HepG2 (cell line): ENCODE results near the gene EIF4G1. TPM values are rescaled to one million over a fixed set of nuclear protein-coding genes. Genes with fewer than 3 reads are reported as not detected.

Source experiments
- BRD4 ChIP-seq: sonication (generic); formaldehyde crosslinking; IDR thresholded peaks from 2 replicates; pipeline ENCODE4 v1.4.0; 2020; ENCODE audit warnings: missing genetic modification reagents
- CHCHD3 ChIP-seq: sonication (generic); formaldehyde crosslinking; IDR thresholded peaks from 2 replicates; pipeline ENCODE4 v1.8.0; 2022; ENCODE audit warnings: mild to moderate bottlenecking, missing genetic modification reagents, moderate library complexity
- EED ChIP-seq: sonication (generic); formaldehyde crosslinking; IDR thresholded peaks from 2 replicates; pipeline ENCODE4 v1.5.0; 2020; ENCODE audit warnings: mild to moderate bottlenecking, missing genetic modification reagents
- FUBP1 ChIP-seq: sonication (generic); formaldehyde crosslinking; IDR thresholded peaks from 2 replicates; pipeline ENCODE4 v1.5.1; 2020; ENCODE audit warnings: missing genetic modification reagents, mild to moderate bottlenecking, borderline replicate concordance
- MATR3 ChIP-seq: sonication (generic); formaldehyde crosslinking; IDR thresholded peaks from 2 replicates; pipeline ENCODE4 v1.4.0; 2020; ENCODE audit warnings: missing genetic modification reagents
- MEIS1 ChIP-seq: sonication (generic); formaldehyde crosslinking; IDR thresholded peaks from 2 replicates; pipeline ENCODE4 v1.9.0; 2021; ENCODE audit warnings: mild to moderate bottlenecking, missing genetic modification reagents, moderate library complexity, borderline replicate concordance
- MYC ChIP-seq: sonication (generic); formaldehyde crosslinking; IDR thresholded peaks from 2 replicates; pipeline ENCODE4 v1.9.0; 2021; ENCODE audit warnings: missing genetic modification reagents, borderline replicate concordance
- NR2F1 ChIP-seq, 2 experiments: fragments of 450-650 bp in 1 of 2; formaldehyde crosslinking in 1 of 2; IDR thresholded peaks; 2 replicates each; pipeline versions ENCODE4 v1.5.0 to v1.6.1; 2016 to 2020; ENCODE audit warnings: mild to moderate bottlenecking in 1 of 2, missing compliant biosample characterization in 1 of 2, missing genetic modification reagents in 1 of 2, moderate library complexity in 1 of 2
- PRDM15 ChIP-seq: sonication (generic); formaldehyde crosslinking; IDR thresholded peaks from 2 replicates; pipeline ENCODE4 v1.4.0; 2020; ENCODE audit warnings: missing genetic modification reagents
- SNRNP70 ChIP-seq: fragments of 200-400 bp; formaldehyde crosslinking; IDR thresholded peaks from 2 replicates; pipeline ENCODE4 v1.6.1; 2017; ENCODE audit warnings: mild to moderate bottlenecking, low read depth, low read length, moderate library complexity
- ZNF101 ChIP-seq: sonication (generic); formaldehyde crosslinking; IDR thresholded peaks from 2 replicates; pipeline ENCODE4 v1.4.0; 2020; ENCODE audit warnings: mild to moderate bottlenecking, low read depth, missing genetic modification reagents, borderline replicate concordance
- ZNF513 ChIP-seq: sonication (generic); formaldehyde crosslinking; conservative IDR thresholded peaks from 2 replicates; pipeline ENCODE4 v1.5.0; 2020; ENCODE audit warnings: missing genetic modification reagents
- ZNF589 ChIP-seq: sonication (generic); formaldehyde crosslinking; conservative IDR thresholded peaks from 2 replicates; pipeline ENCODE4 v1.8.0; 2022; ENCODE audit warnings: mild to moderate bottlenecking, moderate library complexity, missing genetic modification reagents
- polyA plus RNA-seq, 8 experiments: library from polyadenylated mRNA; depleted of rRNA in 3 of 8; stranded (reverse) in 7 of 8; unstranded in 1 of 8; fragments of >200 nt; fragmentation: Illumina TruSeq in 4 of 8; extraction: Trizol in 4 of 8; gene quantifications; 2 replicates each; pipeline versions ENCODE4 v1.2.1 to v1.2.3, GENCODE V29; 2011 to 2016; ENCODE audit warnings: low read depth in 4 of 8, missing spikeins in 1 of 8, mixed read lengths in 1 of 8; ENCODE audit not compliant: insufficient read depth in 1 of 8
- total RNA-seq, 5 experiments: library from RNA; depleted of rRNA; stranded (reverse); fragments of >200 nt; fragmentation: Illumina TruSeq; extraction: Trizol; gene quantifications; 2 replicates each; pipeline ENCODE4 v1.2.3, GENCODE V29; 2016; ENCODE audit warnings: low read depth in 1 of 5

The EIF4G1 gene
- total and polyA plus RNA-seq, 2 of the 13 experiments (the other 11 are each of a cell fraction or from before 2014, with no cell fraction given): 208 to 213 TPM

- no peak for TF ChIP-seq MATR3 (CRISPR knock-in tag)
- TF ChIP-seq PRDM15 (CRISPR knock-in tag): no peak; the same call in 1 of the 2 replicates
- no peak for TF ChIP-seq ZNF589 (CRISPR knock-in tag)
- no peak for TF ChIP-seq EED (CRISPR knock-in tag)
- TF ChIP-seq CHCHD3: no peak
- no peak for TF ChIP-seq MYC (CRISPR knock-in tag)
- no peak for TF ChIP-seq SNRNP70
- TF ChIP-seq BRD4 (CRISPR knock-in tag): no peak
- TF ChIP-seq ZNF101 (CRISPR knock-in tag): no peak
- no peak for TF ChIP-seq NR2F1 (CRISPR knock-in tag; IDR thresholded peaks at IDR 0.05)
- TF ChIP-seq ZNF513: no peak
- TF ChIP-seq MEIS1: 0 out of 2 replicates have a peak, but pooled peaks have one; percentile 54
- TF ChIP-seq FUBP1 (CRISPR knock-in tag): no peak
These were observed 21.5 kb downstream of the EIF4G1 start (continued) for GRCh38 chr3:184335661-184336546.
